ENCODE data around the gene DCAF16. TPM values are rescaled to one million over a fixed set of nuclear protein-coding genes. Genes with fewer than 3 reads are reported as not detected.

DCAF16 gene
- total and polyA plus RNA-seq, 10 of the 15 experiments (the other 5 are each of a cell fraction or from before 2014, with no cell fraction given), result 5.8 to 48.6 (median 26.0) TPM

GRCh38 chr4:17766826-17767458 is 43.6 kb downstream of the DCAF16 start:
- TF ChIP-seq POU2F2 (IDR thresholded peaks at IDR 0.05; ENCODE audit: borderline replicate concordance, low read depth, low read length) (no peak), SRF (IDR thresholded peaks at IDR 0.05; ENCODE audit: low read depth in 2 of 2, low read length in 2 of 2) (no peak), RELB (IDR thresholded peaks at IDR 0.05; ENCODE audit: low read depth) (no peak), RB1 (IDR thresholded peaks at IDR 0.05; ENCODE audit: borderline replicate concordance) (no peak)
- H2AFZ ChIP-seq (ENCODE audit: control insufficient read depth, low read depth, low read length), result no peak overlapping the region
- H3K4me2 ChIP-seq (ENCODE audit: control insufficient read depth, insufficient read depth), result no peak overlapping the region
- ChIA-PET RAD21 (ENCODE audit: unreplicated experiment) (no interaction called here), POLR2A (no interaction called here), SMC1A (ENCODE audit: uncharacterized antibody, unreplicated experiment) (no interaction called here), CTCF (no interaction called here)
- 65% methylated on average over 32 of the region's 33 CpGs for WGBS (ENCODE audit: insufficient coverage, insufficient replicate concordance, low lambda C conversion rate, missing lambda C conversion rate)
- no peak overlapping the region for H3K4me3 ChIP-seq
- H3K79me2 ChIP-seq (ENCODE audit: control insufficient read depth, insufficient read depth, low read length), result no peaks in the 10 kb centered on the region
- no peak for FAIRE-seq
- H3K9me3 ChIP-seq (replicated peaks; ENCODE audit: control insufficient read depth, insufficient read depth, low read length), result no peaks in the 10 kb centered on the region; the same call in 2 of the 3 replicates
- H4K20me1 ChIP-seq (ENCODE audit: control insufficient read depth, insufficient read depth), result no peaks in the 10 kb centered on the region
- in situ Hi-C loops (cut with MboI) (no loop called here), intact Hi-C loops (cut with micrococcal nuclease; ENCODE audit: unreplicated experiment) (no loop called here)
- no peaks in the 10 kb centered on the region for H3K27me3 ChIP-seq (replicated peaks in 1 of 2; ENCODE audit: control insufficient read depth in 2 of 2, insufficient read depth in 2 of 2, low read length in 1 of 2)
- ATAC-seq, result no peak
- H3K9ac ChIP-seq (ENCODE audit: control insufficient read depth, insufficient read depth, low read length), result no peak overlapping the region
- H3K36me3 ChIP-seq (ENCODE audit: control insufficient read depth in 2 of 2, insufficient read depth in 2 of 2, low read length in 1 of 2), result no peaks in the 10 kb centered on the region
- no peaks in the 10 kb centered on the region for H3K4me1 ChIP-seq (ENCODE audit: control insufficient read depth, insufficient read depth, low read length)
- H3K27ac ChIP-seq (ENCODE audit: control insufficient read depth, insufficient read depth), result no peak overlapping the region
- no peak for DNase-seq (ENCODE audit: low read depth, low spot score)
- no TSS peak for BruUV-seq (replicated peaks)

Data from GM12878 (cell line).